GM13976 (cell line): ENCODE results near the gene TBX18.

Source experiments
- DNase-seq: peaks from one replicate; pipeline ENCODE4 v3.0.0; 2012; ENCODE audit warnings: low spot score
- in situ Hi-C: fragments of 300-500 bp; cut with MboI; formaldehyde crosslinking; loops from one replicate; pipeline ENCODE4 v1.12.0; 2022; ENCODE audit warnings: low sequenced_read_pairs, mixed read lengths, inconsistent platforms; ENCODE audit not compliant: unreplicated experiment
- TF ChIP-seq, protein P1 (sequence below): IDR thresholded peaks from 2 replicates; pipeline ENCODE4 v1.5.1; 2012; ENCODE audit warnings: borderline replicate concordance, mild to moderate bottlenecking; ENCODE audit not compliant: insufficient read depth; ENCODE audit errors: extremely low read depth, missing control alignments, control extremely low read depth

Gene TBX18

DNA sequence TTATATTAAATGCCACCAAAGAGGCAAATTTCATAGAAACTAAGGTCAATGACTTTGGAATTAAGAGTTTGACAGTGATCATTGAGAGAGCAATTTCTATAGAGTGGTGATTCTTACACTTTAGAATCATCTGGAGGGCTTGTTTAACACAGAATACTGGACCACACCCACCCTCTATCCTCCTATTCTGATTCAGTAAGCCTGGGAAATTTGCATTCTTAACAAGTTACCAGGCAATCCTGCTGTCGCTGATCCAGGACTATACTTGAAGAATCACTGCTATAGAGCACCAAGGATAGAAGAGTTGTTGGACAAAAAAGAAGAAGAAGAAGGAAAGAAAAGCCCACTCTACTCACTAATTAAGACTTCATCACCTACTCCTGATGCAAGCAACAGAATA is 21.3 kb upstream of the TBX18 start:
- TF ChIP-seq, protein P1, sequence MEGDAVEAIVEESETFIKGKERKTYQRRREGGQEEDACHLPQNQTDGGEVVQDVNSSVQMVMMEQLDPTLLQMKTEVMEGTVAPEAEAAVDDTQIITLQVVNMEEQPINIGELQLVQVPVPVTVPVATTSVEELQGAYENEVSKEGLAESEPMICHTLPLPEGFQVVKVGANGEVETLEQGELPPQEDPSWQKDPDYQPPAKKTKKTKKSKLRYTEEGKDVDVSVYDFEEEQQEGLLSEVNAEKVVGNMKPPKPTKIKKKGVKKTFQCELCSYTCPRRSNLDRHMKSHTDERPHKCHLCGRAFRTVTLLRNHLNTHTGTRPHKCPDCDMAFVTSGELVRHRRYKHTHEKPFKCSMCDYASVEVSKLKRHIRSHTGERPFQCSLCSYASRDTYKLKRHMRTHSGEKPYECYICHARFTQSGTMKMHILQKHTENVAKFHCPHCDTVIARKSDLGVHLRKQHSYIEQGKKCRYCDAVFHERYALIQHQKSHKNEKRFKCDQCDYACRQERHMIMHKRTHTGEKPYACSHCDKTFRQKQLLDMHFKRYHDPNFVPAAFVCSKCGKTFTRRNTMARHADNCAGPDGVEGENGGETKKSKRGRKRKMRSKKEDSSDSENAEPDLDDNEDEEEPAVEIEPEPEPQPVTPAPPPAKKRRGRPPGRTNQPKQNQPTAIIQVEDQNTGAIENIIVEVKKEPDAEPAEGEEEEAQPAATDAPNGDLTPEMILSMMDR: no peak
- no peak for DNase-seq

DNA sequence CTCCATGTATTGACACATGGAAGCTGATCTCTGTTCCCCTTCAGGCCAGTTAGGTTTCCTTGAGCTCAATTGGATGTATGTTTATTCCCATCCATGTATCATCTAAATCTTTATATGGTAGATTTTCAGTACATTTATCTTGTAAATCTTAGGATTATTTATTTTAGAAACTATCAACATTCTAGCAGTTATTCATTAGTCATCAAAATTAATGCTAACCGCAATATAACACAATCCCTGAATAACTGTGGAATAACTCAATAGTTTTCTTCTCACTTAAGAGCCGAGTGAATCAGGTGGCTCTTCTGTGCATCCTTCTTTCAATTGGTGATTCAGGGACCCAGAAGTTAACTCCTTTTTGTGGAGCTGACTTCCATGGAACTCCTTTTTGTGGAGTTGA is 15.5 kb upstream of the TBX18 start:
- TF ChIP-seq, protein P1: no peak
- no peak for DNase-seq
- in situ Hi-C loops: no loop called here

More for the DNA sequence above, 21.3 kb upstream of the TBX18 start:
- in situ Hi-C loops: no loop called here

DNA sequence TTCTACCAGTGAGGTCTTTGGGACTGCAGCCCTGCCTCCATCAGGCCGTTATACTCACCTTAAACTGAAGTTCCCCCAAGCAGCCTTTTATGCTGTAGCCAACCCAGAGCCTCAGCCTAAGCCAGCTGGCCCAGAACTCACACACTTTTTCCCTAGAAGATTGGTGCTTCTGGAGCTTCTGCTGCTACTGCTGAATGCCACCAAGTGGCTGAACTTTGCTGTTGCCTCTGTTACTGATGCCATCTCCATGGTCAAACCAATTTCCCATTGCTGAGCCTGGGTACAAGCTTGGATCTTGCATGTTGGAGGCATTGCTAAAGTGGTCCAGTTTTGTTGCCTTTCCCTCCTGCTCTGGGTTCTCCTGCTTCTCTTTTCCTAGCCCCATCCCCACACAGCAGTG is 15.0 kb upstream of the TBX18 start:
- in situ Hi-C loops: no loop called here
- no peak for DNase-seq
- TF ChIP-seq, protein P1: no peak

GRCh38 chr6:84777888-84778287 is 13.5 kb upstream of the TBX18 start:
- no peak for DNase-seq
- TF ChIP-seq, protein P1: no peak
- in situ Hi-C loops: no loop called here

DNA sequence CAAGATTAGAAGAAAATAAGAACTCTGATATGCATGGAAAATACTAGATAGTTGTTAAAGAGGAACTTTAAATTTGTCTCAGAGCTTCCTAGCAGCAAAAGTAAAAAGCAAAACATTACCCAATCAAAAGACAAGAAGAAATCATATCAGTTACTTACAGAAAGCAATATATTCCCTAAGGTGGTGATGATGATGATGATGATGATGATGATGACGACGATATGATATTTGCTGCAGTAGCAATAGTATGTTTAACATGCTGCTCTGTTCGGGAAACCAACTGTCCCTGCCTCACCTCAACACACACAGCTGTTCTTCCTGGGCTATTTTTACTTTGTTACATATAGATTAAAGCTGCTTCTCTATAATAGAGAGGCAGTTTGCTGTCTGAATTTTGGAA is 12.0 kb upstream of the TBX18 start:
- DNase-seq: no peak
- in situ Hi-C loops: no loop called here
- TF ChIP-seq, protein P1: no peak

DNA sequence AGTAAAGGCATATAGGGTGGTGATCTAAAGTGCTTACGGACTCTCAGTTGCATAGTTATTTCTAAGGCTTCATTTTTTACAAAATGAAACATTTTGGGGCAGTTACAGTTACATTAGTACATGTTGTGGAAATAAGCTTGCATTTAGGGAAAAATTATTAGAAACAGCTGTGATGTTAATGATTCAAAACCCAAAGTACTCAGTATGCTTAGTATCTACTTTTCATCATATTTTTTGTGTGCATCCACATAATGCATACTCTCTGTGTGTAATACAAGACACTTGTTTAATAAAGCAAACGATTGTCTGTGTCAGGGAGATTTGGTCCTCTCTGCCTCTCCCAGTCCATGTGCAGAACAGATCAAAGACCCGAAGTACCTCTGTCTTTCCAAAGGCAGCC is 11.4 kb upstream of the TBX18 start:
- TF ChIP-seq, protein P1: no peak
- DNase-seq: no peak
- in situ Hi-C loops: no loop called here

DNA sequence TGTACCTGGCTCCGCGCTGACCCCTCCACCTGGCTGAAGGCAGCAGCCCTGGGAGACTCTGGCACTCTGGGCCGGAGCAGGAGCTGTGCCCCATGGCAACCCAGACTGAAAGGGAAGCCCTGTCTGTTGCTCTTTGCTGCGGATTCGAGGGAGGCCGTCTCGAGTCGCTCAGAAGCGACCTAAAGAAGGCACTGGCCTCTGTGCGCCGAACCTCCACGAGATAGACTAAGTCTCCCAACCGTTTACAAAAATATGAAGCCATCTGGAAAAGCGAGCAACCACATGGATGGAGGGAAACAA is 10.5 kb upstream of the TBX18 start:
- DNase-seq: no peak
- in situ Hi-C loops: no loop called here
- TF ChIP-seq, protein P1: no peak
